SH-SY5Y (cell line): ENCODE measurements around the gene ZNF512.

Source experiments
- GATA2 ChIP-seq: IDR thresholded peaks from 2 replicates; pipeline ENCODE4 v1.6.1; 2011; ENCODE audit warnings: mild to moderate bottlenecking, low read depth, low read length
- GATA3 ChIP-seq: IDR thresholded peaks from 2 replicates; pipeline ENCODE4 v1.6.1; 2011; ENCODE audit warnings: low read depth, mild to moderate bottlenecking, low read length, moderate library complexity

- no peak for TF ChIP-seq GATA2
- TF ChIP-seq GATA3 = no peak
These were observed 68.2 kb downstream of the ZNF512 start for GRCh38 chr2:27651056-27651455.
